K562 (cell line): ENCODE data around the gene NAA80.

Experiments used
- POLR2AphosphoS2 ChIP-seq: IDR thresholded peaks from 2 replicates; pipeline ENCODE4 v1.6.1; 2012; ENCODE audit warnings: low read length, improper control_type of control experiment
- SREBF1 ChIP-seq: fragments of 150-350 bp; IDR thresholded peaks from 2 replicates; pipeline ENCODE4 v1.6.1; 2014; ENCODE audit warnings: antibody characterized with exemption, low read depth, low read length, borderline replicate concordance
- TF ChIP-seq, protein P1 (sequence below), 2 experiments: fragments of 450-650 bp in 1 of 2; sonication (generic) in 1 of 2; formaldehyde crosslinking in 1 of 2; IDR thresholded peaks in 1 of 2; conservative IDR thresholded peaks in 1 of 2; 2 replicates each; pipeline versions ENCODE4 v1.6.1 to v1.8.1; 2016 to 2023; ENCODE audit warnings: mild to moderate bottlenecking in 2 of 2, moderate library complexity in 2 of 2, inconsistent platforms in 1 of 2, missing genetic modification reagents in 1 of 2

DNA sequence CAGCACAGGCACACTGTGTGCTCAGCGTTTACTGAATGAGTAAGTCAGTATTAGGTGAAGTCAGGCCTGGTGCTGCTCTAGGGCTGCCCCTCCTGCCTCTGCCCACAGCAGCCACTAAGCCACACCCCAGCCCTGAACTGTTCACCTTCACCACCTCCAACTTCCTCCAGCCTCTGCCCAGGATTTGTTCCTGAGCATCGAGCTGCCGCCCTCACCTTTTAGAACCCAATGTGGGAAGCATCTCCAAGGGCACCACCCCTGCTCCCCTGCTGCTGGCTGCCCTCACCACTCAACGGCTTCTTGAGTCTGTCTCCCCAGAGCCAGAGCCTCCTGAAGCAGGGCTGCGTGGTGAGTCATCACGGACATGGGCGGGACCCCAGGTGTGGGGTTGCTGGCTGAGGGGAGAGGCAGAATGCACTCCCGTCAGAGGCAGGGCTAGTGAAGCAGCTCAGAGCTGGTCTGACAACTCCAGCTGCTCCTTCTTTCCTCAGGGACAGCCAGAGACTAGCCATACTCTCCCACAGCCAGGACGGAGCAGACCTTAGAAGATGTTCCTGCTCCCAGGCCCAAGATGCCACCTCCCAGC lies 17.5 kb upstream of the NAA80 start:
- TF ChIP-seq SREBF1 (no peak), POLR2AphosphoS2 (no peak)
- TF ChIP-seq, protein P1, sequence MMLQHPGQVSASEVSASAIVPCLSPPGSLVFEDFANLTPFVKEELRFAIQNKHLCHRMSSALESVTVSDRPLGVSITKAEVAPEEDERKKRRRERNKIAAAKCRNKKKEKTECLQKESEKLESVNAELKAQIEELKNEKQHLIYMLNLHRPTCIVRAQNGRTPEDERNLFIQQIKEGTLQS (IDR thresholded peaks at IDR 0.05), result peak; percentile 94
- TF ChIP-seq, protein P1 (CRISPR knock-in tag; conservative IDR thresholded peaks at IDR 0.05), result no peak
